ENCODE measurements around the gene ZNF575. TPM values are rescaled to one million over a fixed set of nuclear protein-coding genes. Genes with fewer than 3 reads are reported as not detected.

ZNF575 gene
- total RNA-seq, 1 experiment from 2014 or later, result 0.13 TPM

DNA sequence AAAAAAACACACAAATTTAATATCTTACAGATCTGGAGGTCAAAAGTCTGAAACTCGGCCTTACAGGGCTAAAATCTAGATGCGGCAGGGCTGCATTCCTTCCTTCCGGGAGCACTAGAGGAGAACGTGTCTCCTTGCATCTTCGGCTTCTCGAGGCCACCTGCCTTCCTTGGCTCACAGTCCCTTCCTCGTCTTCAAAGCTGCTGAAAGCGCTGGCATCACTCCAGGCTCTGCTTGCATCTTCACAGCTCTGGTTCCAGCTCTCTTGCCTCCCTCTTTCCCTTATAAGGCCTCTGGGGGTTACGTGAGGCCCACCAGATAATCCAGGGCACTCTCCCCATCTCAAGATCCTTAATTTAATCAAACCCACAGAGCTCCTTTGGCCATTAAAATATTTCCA is 31.8 kb downstream of the ZNF575 start:
- ChIA-PET POLR2A (no interaction called here), CTCF (interaction anchor here (1.8 to 3.4 kb wide), 2 partner anchors 10 to 30 kb away, joined by 7 to 20 read pairs; no protein-coding TSS in a partner anchor)
- Mint-ChIP-seq H3K36me3 (peaks cover 6% of the 10 kb centered on the region; the same call in 1 of the 2 replicates), H3K27me3 (ENCODE audit: low read depth) (no peaks in the 10 kb centered on the region), H3K4me3 (no peak overlapping the region), H3K9me3 (no peaks in the 10 kb centered on the region), H3K4me1 (peaks cover 2% of the 10 kb centered on the region), H3K27ac (no peak overlapping the region)
- TF ChIP-seq, protein P1, sequence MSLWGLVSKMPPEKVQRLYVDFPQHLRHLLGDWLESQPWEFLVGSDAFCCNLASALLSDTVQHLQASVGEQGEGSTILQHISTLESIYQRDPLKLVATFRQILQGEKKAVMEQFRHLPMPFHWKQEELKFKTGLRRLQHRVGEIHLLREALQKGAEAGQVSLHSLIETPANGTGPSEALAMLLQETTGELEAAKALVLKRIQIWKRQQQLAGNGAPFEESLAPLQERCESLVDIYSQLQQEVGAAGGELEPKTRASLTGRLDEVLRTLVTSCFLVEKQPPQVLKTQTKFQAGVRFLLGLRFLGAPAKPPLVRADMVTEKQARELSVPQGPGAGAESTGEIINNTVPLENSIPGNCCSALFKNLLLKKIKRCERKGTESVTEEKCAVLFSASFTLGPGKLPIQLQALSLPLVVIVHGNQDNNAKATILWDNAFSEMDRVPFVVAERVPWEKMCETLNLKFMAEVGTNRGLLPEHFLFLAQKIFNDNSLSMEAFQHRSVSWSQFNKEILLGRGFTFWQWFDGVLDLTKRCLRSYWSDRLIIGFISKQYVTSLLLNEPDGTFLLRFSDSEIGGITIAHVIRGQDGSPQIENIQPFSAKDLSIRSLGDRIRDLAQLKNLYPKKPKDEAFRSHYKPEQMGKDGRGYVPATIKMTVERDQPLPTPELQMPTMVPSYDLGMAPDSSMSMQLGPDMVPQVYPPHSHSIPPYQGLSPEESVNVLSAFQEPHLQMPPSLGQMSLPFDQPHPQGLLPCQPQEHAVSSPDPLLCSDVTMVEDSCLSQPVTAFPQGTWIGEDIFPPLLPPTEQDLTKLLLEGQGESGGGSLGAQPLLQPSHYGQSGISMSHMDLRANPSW (CRISPR knock-in tag; conservative IDR thresholded peaks at IDR 0.05; ENCODE audit: low read depth), result no peak
- TF ChIP-seq, protein P2, sequence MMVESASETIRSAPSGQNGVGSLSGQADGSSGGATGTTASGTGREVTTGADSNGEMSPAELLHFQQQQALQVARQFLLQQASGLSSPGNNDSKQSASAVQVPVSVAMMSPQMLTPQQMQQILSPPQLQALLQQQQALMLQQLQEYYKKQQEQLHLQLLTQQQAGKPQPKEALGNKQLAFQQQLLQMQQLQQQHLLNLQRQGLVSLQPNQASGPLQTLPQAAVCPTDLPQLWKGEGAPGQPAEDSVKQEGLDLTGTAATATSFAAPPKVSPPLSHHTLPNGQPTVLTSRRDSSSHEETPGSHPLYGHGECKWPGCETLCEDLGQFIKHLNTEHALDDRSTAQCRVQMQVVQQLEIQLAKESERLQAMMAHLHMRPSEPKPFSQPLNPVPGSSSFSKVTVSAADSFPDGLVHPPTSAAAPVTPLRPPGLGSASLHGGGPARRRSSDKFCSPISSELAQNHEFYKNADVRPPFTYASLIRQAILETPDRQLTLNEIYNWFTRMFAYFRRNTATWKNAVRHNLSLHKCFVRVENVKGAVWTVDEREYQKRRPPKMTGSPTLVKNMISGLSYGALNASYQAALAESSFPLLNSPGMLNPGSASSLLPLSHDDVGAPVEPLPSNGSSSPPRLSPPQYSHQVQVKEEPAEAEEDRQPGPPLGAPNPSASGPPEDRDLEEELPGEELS (CRISPR knock-in tag; IDR thresholded peaks at IDR 0.05), result no peak
- TF ChIP-seq, protein P3, sequence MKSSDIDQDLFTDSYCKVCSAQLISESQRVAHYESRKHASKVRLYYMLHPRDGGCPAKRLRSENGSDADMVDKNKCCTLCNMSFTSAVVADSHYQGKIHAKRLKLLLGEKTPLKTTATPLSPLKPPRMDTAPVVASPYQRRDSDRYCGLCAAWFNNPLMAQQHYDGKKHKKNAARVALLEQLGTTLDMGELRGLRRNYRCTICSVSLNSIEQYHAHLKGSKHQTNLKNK (CRISPR knock-in tag; IDR thresholded peaks at IDR 0.05), result no peak
- TF ChIP-seq, protein P4, sequence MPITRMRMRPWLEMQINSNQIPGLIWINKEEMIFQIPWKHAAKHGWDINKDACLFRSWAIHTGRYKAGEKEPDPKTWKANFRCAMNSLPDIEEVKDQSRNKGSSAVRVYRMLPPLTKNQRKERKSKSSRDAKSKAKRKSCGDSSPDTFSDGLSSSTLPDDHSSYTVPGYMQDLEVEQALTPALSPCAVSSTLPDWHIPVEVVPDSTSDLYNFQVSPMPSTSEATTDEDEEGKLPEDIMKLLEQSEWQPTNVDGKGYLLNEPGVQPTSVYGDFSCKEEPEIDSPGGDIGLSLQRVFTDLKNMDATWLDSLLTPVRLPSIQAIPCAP (CRISPR knock-in tag; IDR thresholded peaks at IDR 0.05), result no peak
- TF ChIP-seq ZNF138 (CRISPR knock-in tag; conservative IDR thresholded peaks at IDR 0.05) (no peak), JUN (CRISPR knock-in tag; IDR thresholded peaks at IDR 0.05) (no peak), RORB (CRISPR knock-in tag; IDR thresholded peaks at IDR 0.05) (no peak), ELF4 (CRISPR knock-in tag; IDR thresholded peaks at IDR 0.05; ENCODE audit: low read depth) (no peak)
- TF ChIP-seq, protein P5, sequence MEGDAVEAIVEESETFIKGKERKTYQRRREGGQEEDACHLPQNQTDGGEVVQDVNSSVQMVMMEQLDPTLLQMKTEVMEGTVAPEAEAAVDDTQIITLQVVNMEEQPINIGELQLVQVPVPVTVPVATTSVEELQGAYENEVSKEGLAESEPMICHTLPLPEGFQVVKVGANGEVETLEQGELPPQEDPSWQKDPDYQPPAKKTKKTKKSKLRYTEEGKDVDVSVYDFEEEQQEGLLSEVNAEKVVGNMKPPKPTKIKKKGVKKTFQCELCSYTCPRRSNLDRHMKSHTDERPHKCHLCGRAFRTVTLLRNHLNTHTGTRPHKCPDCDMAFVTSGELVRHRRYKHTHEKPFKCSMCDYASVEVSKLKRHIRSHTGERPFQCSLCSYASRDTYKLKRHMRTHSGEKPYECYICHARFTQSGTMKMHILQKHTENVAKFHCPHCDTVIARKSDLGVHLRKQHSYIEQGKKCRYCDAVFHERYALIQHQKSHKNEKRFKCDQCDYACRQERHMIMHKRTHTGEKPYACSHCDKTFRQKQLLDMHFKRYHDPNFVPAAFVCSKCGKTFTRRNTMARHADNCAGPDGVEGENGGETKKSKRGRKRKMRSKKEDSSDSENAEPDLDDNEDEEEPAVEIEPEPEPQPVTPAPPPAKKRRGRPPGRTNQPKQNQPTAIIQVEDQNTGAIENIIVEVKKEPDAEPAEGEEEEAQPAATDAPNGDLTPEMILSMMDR (IDR thresholded peaks at IDR 0.05), result no peak
- TF ChIP-seq, protein P6, sequence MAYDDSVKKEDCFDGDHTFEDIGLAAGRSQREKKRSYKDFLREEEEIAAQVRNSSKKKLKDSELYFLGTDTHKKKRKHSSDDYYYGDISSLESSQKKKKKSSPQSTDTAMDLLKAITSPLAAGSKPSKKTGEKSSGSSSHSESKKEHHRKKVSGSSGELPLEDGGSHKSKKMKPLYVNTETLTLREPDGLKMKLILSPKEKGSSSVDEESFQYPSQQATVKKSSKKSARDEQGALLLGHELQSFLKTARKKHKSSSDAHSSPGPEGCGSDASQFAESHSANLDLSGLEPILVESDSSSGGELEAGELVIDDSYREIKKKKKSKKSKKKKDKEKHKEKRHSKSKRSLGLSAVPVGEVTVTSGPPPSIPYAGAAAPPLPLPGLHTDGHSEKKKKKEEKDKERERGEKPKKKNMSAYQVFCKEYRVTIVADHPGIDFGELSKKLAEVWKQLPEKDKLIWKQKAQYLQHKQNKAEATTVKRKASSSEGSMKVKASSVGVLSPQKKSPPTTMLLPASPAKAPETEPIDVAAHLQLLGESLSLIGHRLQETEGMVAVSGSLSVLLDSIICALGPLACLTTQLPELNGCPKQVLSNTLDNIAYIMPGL (CRISPR knock-in tag; IDR thresholded peaks at IDR 0.05), result no peak
- TF ChIP-seq, protein P7, sequence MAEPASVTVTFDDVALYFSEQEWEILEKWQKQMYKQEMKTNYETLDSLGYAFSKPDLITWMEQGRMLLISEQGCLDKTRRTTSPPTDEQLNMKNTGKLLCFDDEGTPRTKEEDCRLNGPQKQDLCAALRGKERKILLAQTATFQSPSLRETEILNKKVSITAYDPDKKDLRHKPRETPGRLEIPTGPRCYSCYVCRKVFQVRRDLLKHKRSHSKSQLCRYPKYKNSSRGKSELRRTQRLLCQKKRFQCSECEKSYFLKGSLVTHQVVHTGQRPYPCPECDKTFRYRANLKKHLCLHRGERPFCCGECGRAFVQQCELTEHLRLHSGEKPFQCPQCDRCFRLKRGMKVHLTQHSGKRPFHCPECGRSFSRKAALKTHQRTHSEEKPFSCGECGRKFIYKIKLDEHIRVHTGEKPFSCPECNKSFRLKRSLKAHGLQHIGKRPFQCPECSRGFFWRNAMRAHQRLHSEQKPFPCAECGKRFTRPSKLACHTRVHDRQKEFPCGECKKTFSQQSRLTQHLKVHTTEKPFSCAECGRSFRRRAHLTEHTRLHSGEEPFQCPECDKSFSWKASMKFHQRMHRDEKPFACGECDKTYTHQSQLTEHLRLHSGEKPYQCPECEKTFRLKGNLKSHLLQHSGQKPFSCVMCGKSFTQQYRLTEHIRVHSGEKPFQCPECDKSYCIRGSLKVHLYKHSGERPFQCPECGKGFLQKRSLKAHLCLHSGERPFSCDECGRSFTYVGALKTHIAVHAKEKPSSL (CRISPR knock-in tag; conservative IDR thresholded peaks at IDR 0.05), result no peak
- TF ChIP-seq, protein P8, sequence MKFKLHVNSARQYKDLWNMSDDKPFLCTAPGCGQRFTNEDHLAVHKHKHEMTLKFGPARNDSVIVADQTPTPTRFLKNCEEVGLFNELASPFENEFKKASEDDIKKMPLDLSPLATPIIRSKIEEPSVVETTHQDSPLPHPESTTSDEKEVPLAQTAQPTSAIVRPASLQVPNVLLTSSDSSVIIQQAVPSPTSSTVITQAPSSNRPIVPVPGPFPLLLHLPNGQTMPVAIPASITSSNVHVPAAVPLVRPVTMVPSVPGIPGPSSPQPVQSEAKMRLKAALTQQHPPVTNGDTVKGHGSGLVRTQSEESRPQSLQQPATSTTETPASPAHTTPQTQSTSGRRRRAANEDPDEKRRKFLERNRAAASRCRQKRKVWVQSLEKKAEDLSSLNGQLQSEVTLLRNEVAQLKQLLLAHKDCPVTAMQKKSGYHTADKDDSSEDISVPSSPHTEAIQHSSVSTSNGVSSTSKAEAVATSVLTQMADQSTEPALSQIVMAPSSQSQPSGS (CRISPR knock-in tag; IDR thresholded peaks at IDR 0.05; ENCODE audit: borderline replicate concordance, low read depth), result no peak
- TF ChIP-seq, protein P9, sequence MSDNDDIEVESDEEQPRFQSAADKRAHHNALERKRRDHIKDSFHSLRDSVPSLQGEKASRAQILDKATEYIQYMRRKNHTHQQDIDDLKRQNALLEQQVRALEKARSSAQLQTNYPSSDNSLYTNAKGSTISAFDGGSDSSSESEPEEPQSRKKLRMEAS (CRISPR knock-in tag; IDR thresholded peaks at IDR 0.05), result no peak
- DNase-seq (ENCODE audit: low spot score) (no peak), ATAC-seq (no peak)

Data from WTC11 (cell line).